Chondrocyte (in vitro differentiated cells): ENCODE data around the gene TRPM4. TPM values are rescaled to one million over a fixed set of nuclear protein-coding genes. Genes with fewer than 3 reads are reported as not detected.

ENCODE experiments used
- DNase-seq: peaks from one replicate; pipeline ENCODE4 v3.0.0; 2021; ENCODE audit warnings: mixed read lengths, low spot score
- H3K27ac Mint-ChIP-seq: one replicate; pipeline ENCODE4 v1.8.0; 2021; ENCODE audit warnings: mild to moderate bottlenecking, moderate library complexity, mixed read lengths; ENCODE audit not compliant: unreplicated experiment
- H3K27me3 Mint-ChIP-seq: 2 replicates; pipeline ENCODE4 v1.8.0; 2021; ENCODE audit warnings: low read depth, mixed read lengths
- H3K36me3 Mint-ChIP-seq: 2 replicates; pipeline ENCODE4 v1.8.0; 2021; ENCODE audit warnings: low read depth, mixed read lengths
- H3K4me1 Mint-ChIP-seq: 2 replicates; pipeline ENCODE4 v1.8.0; 2021; ENCODE audit warnings: low read depth, mild to moderate bottlenecking, mixed read lengths
- H3K4me3 Mint-ChIP-seq: one replicate; pipeline ENCODE4 v1.8.0; 2021; ENCODE audit warnings: mild to moderate bottlenecking, moderate library complexity, mixed read lengths; ENCODE audit not compliant: unreplicated experiment
- H3K9me3 Mint-ChIP-seq: 2 replicates; pipeline ENCODE4 v1.8.0; 2021; ENCODE audit warnings: low read depth, mixed read lengths
- total RNA-seq: library from RNA; stranded (reverse); gene quantifications from 3 replicates; pipeline ENCODE4 v1.2.1, GENCODE V29; 2021
- TF ChIP-seq, protein P1 (sequence below): fragments of 200-600 bp; sonication (generic); IDR thresholded peaks from 2 replicates; pipeline ENCODE4 v1.5.0; 2021; ENCODE audit warnings: antibody characterized with exemption, mild to moderate bottlenecking, moderate library complexity

Gene TRPM4
- total RNA-seq, 1 donor from 2014 or later, result 50.2 TPM

- peaks cover 8% of the 10 kb centered on the region for H3K9me3 Mint-ChIP-seq
- no peak overlapping the region for H3K4me3 Mint-ChIP-seq
- H3K36me3 Mint-ChIP-seq, result peaks cover 43% of the 10 kb centered on the region
- no peak overlapping the region for H3K27ac Mint-ChIP-seq
- TF ChIP-seq, protein P1, sequence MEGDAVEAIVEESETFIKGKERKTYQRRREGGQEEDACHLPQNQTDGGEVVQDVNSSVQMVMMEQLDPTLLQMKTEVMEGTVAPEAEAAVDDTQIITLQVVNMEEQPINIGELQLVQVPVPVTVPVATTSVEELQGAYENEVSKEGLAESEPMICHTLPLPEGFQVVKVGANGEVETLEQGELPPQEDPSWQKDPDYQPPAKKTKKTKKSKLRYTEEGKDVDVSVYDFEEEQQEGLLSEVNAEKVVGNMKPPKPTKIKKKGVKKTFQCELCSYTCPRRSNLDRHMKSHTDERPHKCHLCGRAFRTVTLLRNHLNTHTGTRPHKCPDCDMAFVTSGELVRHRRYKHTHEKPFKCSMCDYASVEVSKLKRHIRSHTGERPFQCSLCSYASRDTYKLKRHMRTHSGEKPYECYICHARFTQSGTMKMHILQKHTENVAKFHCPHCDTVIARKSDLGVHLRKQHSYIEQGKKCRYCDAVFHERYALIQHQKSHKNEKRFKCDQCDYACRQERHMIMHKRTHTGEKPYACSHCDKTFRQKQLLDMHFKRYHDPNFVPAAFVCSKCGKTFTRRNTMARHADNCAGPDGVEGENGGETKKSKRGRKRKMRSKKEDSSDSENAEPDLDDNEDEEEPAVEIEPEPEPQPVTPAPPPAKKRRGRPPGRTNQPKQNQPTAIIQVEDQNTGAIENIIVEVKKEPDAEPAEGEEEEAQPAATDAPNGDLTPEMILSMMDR, result no peak
- no peaks in the 10 kb centered on the region for H3K27me3 Mint-ChIP-seq
- DNase-seq, result no peak
- H3K4me1 Mint-ChIP-seq, result no peaks in the 10 kb centered on the region
Measured at GRCh38 chr19:49182848-49183375, 25.3 kb downstream of the TRPM4 start.

GRCh38 chr19:49186108-49186507 is 28.5 kb downstream of the TRPM4 start:
- H3K4me1 Mint-ChIP-seq, result no peaks in the 10 kb centered on the region
- H3K27me3 Mint-ChIP-seq, result no peaks in the 10 kb centered on the region
- no peak overlapping the region for H3K4me3 Mint-ChIP-seq
- DNase-seq, result peak; percentile 11
- TF ChIP-seq, protein P1, result no peak
- H3K36me3 Mint-ChIP-seq, result peaks cover 59% of the 10 kb centered on the region
- peaks cover 8% of the 10 kb centered on the region for H3K9me3 Mint-ChIP-seq
- no peak overlapping the region for H3K27ac Mint-ChIP-seq

DNA sequence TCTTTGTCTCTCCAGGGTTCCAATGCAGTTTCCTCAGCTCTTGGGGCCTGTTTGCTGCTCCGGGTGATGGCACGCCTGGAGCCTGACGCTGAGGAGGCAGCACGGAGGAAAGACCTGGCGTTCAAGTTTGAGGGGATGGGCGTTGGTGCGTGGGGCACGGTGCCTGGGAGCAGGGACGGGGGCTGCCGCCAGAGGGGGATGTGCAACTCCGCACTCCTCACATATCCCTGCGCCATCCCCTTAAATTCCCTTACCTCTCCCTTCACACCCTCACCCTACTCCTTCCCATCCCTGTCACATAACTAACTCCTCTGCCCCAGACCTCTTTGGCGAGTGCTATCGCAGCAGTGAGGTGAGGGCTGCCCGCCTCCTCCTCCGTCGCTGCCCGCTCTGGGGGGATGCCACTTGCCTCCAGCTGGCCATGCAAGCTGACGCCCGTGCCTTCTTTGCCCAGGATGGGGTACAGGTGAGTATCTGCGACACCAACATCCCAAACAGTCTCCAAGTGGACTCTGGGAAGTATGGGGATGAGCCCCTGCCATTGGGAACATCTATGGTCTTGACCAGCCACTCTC is 31.1 kb downstream of the TRPM4 start:
- no peak for DNase-seq
- Mint-ChIP-seq H3K4me1 (no peaks in the 10 kb centered on the region), H3K4me3 (no peak overlapping the region), H3K9me3 (peaks cover 4% of the 10 kb centered on the region), H3K36me3 (peaks cover 57% of the 10 kb centered on the region), H3K27ac (peak overlapping the region; percentile 57), H3K27me3 (no peaks in the 10 kb centered on the region)
- TF ChIP-seq, protein P1, result no peak

DNA sequence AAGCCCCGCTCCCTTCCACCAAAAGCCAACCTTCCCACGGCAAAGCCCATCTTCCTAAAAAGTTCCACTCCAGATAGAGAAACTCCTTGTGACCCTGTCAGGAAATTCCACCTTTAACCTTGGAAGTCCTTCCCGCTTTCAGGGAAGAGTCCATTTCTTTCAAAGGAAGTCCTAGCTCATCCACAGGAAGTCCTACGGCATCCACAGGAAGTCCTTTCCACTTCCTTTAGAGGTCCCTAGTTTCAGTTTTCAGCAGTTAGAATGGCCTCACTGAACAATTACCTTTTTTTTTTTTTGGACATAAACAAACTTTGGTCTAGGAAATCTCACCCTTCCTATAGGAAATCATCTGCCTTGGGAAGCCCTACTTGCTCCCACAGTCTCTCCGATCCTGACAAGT is 31.7 kb downstream of the TRPM4 start:
- H3K36me3 Mint-ChIP-seq, result peaks cover 52% of the 10 kb centered on the region
- H3K27ac Mint-ChIP-seq, result peak overlapping the region; percentile 57
- no peaks in the 10 kb centered on the region for H3K4me1 Mint-ChIP-seq
- no peaks in the 10 kb centered on the region for H3K9me3 Mint-ChIP-seq
- H3K4me3 Mint-ChIP-seq, result no peak overlapping the region
- no peak for DNase-seq
- TF ChIP-seq, protein P1, result no peak
- no peaks in the 10 kb centered on the region for H3K27me3 Mint-ChIP-seq

DNA sequence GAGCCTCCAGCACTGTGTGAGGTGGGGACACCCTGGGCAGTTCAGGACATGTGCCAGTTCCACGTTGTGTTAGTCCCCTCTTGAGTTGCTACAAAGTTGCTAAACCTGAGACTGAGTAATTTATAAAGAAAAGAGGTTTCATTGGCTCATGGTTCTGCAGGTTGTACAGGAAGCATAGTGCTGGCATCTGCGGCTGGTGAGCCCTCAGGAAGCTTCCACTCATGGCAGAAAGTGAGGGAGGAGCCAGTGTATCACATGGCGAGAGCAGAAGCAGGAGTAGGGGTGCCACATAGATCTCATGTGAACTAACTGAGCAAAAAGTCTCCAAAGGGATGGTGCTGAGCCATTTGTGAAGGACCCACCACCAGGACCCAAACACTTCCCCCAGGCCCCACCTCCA is 33.2 kb downstream of the TRPM4 start:
- TF ChIP-seq, protein P1, result no peak
- H3K36me3 Mint-ChIP-seq, result peaks cover 47% of the 10 kb centered on the region
- H3K4me3 Mint-ChIP-seq, result no peak overlapping the region
- H3K4me1 Mint-ChIP-seq, result no peaks in the 10 kb centered on the region
- H3K9me3 Mint-ChIP-seq, result no peaks in the 10 kb centered on the region
- no peaks in the 10 kb centered on the region for H3K27me3 Mint-ChIP-seq
- DNase-seq, result no peak
- no peak overlapping the region for H3K27ac Mint-ChIP-seq
